HL-60/S4 treated with phorbol 12-myristate 13-acetate at 8.2 ng/mL for 4 days and 3 days (cell line): ENCODE results near the gene NEK6.

Experiments used
- in situ Hi-C: fragments of 300-500 bp; cut with MboI; formaldehyde crosslinking; loops from 2 replicates; pipeline ENCODE4 v1.15.0; 2022; ENCODE audit warnings: low sequenced_read_pairs

Gene NEK6

DNA sequence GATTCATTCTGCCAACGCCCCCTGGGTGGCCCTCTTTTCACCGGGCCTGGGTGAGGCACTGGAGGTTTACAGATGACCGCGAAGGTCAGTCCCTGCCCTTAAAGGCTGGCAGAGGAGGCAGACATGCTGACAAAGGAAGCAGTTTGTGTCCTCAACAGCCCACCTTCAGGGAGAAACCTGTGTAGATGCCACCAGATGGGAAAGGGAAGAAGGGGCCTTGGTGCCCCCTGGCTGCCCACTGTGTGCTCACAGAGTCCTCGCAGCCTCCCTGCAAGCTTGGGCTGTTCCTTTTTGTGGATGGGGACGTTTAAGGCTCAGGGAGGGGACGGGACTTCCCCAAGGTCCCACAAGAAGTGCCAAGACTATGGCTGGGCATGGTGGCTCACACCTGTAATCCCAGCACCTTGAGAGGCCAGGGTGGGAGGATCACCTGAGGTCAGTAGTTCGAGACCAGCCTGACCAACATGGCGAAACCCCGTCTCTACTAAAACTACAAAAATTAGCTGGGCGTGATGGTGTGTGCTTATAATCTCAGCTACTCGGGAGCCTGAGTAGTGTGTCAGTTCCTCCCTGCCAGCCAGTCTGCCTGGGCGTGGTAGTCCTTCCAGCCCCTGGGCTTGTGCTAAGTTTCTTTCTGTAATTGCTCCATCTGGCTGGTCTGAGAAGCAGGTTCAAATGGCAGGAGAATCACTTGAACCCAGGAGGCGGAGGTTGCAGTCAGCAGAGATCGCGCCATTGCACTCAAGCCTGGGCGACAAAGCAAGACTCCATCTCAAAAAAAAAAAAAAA, 36.2 kb downstream of the NEK6 start:
- in situ Hi-C loops: loop anchor here (10.0 kb wide), 1 partner anchor 169 kb away; no protein-coding TSS in a partner anchor

DNA sequence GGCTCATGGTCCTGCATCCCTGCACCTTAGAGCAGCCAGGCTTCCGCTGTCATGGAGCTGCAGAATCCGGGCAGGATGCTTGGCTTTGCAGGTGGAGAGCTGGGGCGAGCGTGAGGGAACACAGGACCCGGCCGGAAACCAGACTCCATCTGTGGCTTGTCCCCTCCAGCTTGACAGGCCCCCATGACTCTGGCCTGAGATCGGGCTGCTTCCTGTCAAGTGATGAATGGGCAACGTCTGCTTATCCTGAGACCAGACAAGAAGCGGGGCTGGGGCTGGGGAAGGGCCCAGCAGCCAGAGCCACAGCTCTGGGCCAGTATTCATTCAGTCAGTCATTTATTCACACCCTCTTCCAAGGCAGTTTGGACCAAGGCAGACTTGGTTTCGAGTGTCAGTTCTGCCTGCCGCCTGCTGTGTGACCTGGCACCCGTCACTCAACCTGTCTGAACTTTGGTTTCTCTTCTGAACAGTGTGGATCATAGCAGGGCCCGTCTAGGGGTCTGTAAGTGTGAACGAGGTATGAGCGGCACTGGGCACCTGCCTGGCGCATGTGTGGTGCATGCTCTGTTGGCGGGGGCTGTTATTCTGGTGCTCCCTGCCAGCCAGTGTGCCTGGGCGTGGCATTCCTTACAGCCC, 37.5 kb downstream of the NEK6 start:
- in situ Hi-C loops: loop anchor here (10.0 kb wide), 1 partner anchor 170 kb away; no protein-coding TSS in a partner anchor

DNA sequence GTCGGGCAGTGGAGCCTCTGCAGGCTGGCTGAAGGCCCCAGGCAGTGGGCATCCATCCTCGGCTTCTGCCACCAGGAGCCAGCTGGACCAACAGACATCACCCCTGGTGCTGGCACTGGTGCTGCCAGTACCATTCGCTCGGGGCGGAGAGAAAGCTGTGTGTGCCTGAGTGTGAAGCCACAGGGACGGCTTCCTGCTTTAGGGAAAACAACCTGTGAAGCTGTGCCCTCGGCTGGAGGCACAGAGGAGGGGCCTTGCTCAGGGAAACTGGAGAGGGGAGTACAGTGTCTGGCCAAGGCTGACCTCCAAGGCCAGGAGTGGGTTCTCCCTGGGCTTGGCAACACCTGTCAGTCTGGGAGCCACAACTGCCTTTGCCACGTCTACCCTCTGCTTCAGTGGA, 38.3 kb downstream of the NEK6 start:
- in situ Hi-C loops: loop anchor here (10.0 kb wide), 1 partner anchor 171 kb away; no protein-coding TSS in a partner anchor

DNA sequence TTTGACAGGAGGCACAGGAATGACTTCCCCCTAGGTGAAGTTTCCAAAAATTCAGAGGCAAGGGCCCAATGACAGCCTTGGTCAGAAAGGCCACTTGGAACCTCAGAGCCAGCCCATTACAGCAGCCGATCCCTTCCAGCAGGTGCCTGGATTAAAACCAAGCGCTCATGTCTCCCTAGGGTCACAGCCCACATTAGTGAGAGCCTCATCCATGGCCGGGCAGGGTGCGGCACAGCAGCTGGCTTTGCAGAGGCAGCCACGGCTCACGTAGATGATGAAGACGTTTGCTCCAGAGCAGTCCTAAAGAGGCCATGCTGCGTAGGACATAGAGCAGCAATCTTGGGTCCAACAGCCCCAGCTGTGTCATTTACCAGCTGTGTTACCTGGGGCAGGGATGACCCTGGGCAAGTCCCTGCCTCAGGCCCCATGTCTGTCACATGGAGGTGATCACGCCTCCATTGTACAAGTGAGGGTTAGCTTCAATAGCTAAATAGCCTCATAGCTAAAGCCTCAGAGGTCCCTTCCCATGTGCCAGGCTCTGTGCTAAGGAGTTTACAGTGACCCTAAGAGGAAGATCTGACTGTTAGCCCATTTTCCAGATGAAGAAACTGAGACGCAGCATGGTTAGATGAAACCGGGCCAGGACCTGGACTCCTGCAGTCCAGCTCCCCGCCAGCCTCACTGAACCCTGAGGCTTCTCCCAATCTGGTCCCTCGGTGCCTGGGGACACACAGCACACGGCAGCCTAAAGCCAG, 39.2 kb downstream of the NEK6 start:
- in situ Hi-C loops: loop anchor here (10.0 kb wide), 1 partner anchor 172 kb away; no protein-coding TSS in a partner anchor

DNA sequence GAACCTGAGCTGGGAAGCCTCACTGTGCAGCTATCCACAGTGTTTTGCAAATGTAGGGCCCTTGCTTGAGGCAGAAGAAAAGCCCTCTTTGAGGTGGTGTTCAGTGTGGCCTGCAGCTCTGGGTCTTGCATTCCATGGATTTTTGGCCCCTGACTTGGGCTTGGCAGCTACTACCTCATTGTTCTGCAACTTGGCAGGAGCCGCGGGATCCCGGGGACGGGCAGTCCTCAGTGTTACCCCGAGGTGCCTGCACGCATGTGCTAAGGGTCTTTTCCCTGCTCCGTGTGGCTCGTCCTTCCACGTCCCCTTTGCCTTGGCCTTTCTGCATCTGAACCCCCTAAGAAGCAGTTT, 39.8 kb downstream of the NEK6 start:
- in situ Hi-C loops: loop anchor here (10.0 kb wide), 1 partner anchor 173 kb away; no protein-coding TSS in a partner anchor

DNA sequence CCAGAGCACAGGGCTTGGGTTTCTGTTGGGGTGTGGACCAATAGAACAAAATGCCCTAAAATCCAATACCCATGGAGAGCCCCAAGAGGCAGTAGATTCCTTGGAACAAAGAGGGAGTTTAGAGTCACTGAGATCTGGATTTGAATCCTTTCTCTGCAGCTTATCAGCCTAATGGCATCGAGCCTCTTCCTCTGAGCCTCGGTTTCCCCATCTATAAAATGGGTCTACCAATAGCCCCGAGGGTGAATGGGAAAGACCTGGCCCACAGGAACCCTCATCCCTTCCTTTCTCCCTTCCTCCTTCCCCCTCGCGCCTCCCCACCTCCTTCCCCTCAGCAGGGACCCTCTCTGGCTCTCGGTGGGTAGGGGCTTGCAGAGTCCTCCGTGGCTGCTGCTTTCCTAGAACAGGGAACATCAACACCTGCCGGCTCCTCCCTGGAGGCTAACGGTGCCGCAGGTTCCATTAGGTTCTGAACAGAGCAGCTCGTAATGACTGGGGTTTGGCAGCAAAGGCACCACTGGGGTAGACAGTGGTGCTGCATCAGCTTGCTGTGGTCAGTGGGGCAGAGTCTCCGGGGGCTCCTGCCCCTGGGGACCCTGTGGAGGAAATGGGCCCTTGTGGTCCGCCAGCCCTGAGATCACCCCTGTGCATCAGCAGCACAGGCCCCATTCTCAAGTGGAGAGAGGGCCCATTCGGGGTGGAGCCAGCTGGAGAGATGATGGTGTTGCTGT, 40.3 kb downstream of the NEK6 start:
- in situ Hi-C loops: loop anchor here (10.0 kb wide), 1 partner anchor 173 kb away; no protein-coding TSS in a partner anchor

DNA sequence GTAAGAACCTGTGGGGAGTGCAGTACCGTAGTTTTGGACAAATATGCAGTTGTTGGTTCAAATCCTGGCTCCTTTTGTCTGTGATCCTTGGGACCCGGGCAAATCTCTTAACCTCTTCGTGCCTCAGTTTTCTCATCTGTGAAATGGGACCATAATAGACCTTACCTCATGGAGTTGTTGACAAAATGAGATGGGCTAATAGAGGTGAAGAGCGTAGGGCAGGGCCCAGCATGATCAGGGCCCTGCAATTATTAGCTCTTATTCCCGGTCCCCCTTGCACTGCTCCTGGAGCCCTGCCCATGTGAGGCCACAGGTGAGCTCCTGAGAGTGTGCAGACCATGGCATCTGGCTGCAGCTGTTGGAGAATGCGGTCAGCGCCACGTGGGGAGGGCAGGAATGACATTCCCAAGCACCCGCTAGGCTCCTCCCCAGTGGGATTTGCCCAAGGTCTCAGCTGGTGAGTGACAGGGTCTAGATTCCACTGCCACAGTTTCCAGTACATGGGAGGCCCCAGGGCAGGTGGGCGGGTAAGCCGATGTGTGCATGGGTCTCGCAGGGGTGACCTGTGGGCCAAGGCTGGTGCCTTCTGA, 41.0 kb downstream of the NEK6 start:
- in situ Hi-C loops: loop anchor here (10.0 kb wide), 1 partner anchor 174 kb away; no protein-coding TSS in a partner anchor

DNA sequence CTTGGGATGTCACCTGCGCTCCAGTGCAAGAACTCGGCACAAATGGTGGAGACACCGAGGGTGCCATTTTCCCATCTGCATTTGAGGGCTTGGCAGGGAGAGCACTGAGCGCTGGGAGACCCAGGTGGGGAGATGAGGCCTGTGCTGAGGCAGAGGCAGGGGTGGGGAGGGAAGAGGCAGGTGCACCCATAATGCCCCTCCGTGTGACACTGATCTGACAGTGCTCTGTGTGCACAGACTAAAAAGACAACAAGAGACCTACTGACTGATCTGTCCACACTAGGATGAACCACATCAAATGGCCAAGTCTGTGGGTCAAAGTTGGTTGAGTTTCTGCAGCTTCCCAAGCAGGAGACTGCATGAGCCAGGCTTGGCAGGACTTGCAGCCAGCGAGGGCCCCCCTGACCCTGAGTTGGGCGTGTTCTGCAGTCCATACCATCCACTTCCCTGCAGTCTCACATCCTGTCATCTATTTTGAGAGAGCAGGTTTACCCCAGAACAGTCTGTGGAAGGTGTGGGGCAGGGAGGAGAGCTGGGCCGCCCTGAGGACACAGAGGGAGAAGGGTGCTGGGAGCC, 41.9 kb downstream of the NEK6 start:
- in situ Hi-C loops: loop anchor here (10.0 kb wide), 1 partner anchor 175 kb away; no protein-coding TSS in a partner anchor

DNA sequence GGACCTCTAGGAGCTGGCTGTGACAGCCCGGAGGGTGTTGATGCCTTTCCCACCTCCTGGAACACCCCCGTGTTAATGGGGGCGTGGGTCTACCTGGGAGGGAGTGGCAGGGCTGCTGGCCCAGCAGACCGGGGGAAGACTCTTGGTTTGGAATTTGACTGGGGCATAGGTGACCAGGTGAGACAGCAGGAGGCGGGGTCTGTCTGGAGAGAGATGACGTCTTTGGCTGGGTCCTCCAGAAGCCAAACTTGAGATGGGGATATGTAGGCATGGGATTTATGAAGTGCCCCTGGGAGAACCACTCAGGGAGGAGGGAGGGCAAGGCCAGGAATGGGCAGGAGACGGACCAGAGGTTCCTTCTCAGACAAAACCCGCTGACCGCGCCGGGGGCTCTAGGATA, 42.6 kb downstream of the NEK6 start:
- in situ Hi-C loops: no loop called here

DNA sequence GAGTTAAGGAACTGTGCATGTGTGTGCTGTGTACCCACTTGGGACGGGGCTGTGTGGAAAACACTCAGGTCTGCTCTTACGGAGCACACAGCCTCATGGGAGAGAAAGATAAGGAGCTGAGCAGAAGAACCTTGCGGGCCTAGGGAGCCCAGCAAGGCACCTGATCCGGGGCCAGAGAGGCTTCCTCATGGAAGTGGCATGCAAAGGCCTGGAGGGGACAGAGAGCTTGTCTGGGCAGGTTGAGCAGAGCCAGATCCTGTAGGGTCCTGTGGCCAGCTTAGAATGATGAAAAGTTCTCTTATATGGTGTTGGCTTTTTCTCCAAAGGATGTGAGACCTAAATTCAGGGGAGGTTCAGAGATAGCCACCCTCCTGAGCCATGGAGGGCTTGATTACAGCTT, 45.2 kb downstream of the NEK6 start:
- in situ Hi-C loops: no loop called here

DNA sequence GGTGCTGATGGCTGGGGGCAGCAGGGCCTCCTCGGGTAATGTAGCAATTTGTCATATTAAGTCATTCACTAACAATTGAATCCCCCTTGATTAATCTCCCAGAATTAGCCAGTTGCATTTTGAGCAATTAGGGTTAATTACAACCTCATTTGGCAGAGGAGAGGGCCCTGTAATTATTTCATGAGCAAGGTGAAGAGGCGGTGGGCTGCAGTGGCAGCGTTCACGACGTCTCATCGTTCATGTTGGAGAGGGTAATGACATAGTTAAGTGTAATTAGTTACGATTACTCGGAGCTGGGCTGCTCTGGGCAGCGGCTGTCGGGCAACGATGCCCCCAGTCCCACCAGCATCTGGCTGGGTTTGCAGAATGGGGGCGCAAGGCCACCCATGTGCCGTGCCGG, 46.0 kb downstream of the NEK6 start:
- in situ Hi-C loops: no loop called here

DNA sequence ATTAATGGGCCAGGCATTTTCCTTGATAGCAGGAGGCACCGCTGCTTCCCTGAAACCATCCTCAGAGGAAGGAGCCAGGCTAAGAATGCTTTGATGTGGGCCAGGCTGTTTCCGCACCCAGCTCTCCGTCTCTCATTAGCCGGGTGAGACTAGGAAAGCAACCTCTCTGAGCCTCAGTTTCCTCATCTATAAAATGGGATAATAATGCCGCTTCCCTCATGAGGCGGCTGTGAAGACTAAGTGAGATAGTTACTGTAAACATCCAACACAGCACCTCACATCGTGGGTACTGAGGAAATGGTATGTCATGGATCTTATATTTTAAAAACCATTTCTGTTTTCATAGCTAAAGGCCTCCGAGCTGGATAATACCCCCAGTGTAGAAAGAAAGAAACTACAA, 46.5 kb downstream of the NEK6 start:
- in situ Hi-C loops: no loop called here

DNA sequence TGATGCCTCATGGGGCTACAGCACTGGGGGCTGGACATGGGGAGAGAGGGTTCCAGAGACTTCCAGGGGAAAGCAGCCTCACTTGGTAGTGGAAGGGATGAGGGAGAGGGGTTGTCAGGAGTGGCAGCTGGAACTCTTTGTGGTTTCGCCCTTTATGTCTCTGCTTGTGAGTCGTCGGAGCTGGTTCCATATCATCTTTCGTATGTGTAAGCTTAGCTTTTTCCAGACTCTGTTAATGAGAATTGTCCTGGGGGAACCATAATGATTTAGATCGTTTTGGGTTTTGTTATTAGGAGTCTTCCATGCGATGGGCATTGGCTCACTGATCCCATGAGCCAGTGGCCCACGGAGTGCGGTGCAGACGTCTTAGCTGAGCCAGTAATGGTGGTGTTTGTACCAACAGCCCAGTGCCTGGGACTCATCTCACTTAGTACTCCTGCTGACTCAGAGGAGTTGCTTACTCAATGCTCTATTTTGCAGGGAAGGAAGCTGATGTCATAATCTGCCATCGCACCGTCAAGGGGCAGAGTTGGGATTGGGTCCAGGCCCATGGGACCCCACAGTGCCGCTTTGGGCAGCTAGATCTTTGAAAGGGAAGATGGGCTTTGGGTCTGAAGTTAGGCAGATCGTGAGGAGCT, 48.5 kb downstream of the NEK6 start:
- in situ Hi-C loops: no loop called here

DNA sequence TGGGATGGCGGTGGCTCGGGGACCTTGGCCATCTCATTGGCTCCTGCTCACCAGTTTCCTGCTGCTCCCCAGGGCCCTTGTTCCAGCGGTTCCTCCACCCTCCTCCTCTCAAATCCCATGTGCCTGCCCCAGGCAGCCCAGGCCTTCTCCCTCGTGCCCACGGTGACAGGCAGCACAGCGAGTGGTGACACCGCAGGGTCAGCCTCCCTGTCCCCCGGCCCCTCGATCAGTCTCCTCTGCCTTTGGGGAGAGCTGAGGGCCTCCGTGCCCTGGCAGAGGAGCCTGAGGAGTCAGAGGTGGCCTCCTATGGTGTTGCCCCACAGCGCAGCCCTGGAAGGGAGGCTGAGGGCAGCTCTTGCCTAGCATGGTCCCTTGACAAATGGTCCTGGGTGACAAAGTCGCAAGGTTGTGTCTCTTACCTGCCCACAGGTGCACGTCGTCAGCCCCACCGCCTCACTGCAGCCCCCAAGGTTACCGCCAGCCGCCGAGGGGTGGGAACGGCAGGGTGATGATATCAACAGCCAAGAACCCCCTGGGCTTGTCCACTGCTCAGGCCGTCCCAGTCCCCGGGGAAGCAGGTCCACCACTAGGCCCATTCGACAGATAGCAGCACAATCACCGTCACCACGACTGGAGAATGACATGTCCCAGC, 49.8 kb downstream of the NEK6 start:
- in situ Hi-C loops: no loop called here

DNA sequence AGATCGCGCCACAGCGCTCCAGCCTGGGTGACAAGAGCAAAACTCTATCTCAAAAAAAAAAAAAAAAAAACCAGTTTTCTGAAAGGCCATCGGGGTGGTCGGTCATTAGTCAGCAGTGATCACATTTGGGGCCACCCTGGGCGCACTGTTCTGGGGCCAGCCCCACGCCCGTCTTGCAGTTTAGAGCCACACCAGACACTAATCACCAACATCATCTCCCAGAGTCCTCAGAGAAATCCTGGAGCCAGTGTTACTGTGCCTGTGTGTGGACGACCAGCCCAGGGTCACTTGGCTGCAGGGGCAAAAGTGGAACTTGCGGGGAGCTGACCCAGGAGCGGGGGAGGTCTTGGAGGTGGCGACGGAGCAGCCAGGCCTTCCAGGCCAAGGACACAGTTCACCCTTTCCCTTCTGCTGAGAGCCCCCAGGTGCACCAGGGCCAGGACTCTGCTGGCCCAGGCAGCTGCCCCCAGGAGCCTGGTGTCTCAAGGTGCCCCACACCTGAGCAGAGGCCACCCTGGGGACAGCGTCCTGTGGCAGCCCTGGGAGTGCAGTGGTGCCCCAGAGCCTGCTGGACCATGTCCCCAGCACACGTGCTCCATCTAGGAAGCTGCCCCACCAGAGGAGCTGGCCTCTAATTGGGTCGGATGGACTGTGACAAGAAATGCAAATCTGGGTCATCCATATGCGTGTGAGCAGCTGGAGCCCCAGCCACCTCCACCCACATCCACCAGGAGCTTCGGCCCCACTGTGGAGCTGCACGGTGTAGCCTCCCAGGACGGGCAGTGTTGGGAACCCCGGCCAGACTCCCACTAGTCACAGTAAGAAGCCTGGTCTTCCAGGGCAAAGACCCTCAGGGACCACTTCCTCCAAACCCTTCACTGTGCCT, 51.1 kb downstream of the NEK6 start:
- in situ Hi-C loops: no loop called here

DNA sequence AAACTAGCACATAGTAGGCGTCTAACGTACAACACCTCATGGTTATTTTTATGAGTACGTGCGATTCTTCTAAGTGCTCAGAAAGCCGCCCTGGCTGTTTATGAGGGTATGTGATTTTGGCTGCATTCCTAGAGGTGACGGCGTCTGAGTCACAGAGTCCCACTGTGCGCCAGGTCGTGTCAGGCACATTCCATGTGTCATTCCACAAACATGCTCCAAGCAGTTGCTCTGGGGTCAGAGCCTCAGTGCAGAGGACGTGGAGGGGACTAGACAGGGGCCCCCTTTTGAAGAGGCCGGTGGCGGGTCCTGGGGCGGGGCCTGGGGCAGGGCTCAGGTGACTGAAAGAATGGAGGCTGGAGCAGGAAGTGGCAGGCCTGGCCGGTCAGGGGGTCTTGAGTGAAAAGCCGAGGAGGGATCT, 51.9 kb downstream of the NEK6 start:
- in situ Hi-C loops: no loop called here

DNA sequence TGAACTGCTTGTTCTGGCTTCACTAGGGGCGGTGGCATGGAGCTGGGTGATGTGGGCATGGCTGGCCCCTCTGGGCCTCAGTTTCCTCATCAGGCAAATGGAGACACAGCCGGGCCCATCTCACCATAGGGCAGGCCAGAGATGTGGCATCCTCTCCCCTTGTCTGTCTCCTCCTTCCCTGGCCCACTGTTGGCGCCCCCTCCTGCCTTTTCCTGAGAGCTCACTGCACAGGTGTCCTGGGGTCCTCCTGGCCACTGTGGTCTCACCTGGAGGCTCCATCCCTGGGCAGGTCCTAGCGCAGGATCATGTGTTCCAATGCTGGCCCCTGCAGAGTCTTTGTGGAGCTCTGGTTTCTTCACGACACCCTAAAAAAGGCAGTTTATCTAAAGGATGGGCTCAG, 53.5 kb downstream of the NEK6 start:
- in situ Hi-C loops: no loop called here
